Measurements from ENCODE around the gene ARHGAP35. TPM values are rescaled to one million over a fixed set of nuclear protein-coding genes. Genes with fewer than 3 reads are reported as not detected.

Gene ARHGAP35
- total RNA-seq, 1 experiment from 2014 or later: 23.6 TPM

DNA sequence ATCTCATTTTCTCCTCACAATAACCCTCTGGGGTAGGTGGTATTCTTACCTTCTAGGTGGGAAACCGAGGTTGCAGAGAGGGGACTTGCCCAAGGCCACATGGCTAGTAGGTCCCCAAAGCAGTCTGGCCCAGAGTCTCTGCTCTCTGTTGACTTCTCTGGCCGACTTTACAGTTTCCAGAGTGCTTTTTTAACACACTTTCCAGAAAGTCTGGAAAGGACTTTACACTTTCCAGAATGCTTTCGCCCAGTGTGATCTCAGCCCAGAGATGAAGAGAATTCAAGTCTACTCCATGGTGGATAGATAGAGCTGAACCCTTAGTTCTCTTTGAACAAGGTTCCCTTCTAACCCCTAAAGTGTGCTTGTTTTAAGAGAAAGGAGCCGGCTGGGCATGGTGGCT, 12.2 kb downstream of the ARHGAP35 start:
- no peaks in the 10 kb centered on the region for H4K20me1 ChIP-seq (ENCODE audit: low read length)
- H3K27me3 ChIP-seq (ENCODE audit: low read length): no peaks in the 10 kb centered on the region
- H3K4me2 ChIP-seq (ENCODE audit: low read length): no peak overlapping the region
- no peaks in the 10 kb centered on the region for H3K9me2 ChIP-seq (replicated peaks; ENCODE audit: low read length)
- H3K9me3 ChIP-seq (ENCODE audit: low read length): no peaks in the 10 kb centered on the region
- DNase-seq: no peak
- BruUV-seq (replicated peaks): no TSS peak
- H3K4me3 ChIP-seq (ENCODE audit: low read length): no peak overlapping the region
- intact Hi-C loops (cut with micrococcal nuclease): no loop called here
- no peaks in the 10 kb centered on the region for H3F3A ChIP-seq (ENCODE audit: low read length, unreplicated experiment)
- H3K27ac ChIP-seq (ENCODE audit: low read length): no peak overlapping the region
- no peaks in the 10 kb centered on the region for H3K36me3 ChIP-seq (ENCODE audit: low read depth, low read length)
- peaks cover 18% of the 10 kb centered on the region for H3K4me1 ChIP-seq (ENCODE audit: insufficient read depth, low read length)
- peaks cover 90% of the 10 kb centered on the region for H3K79me2 ChIP-seq (ENCODE audit: low read length)
- no peak for TF ChIP-seq EZH2 (IDR thresholded peaks at IDR 0.05; ENCODE audit: low read length, unreplicated experiment)
- POLR2A ChIA-PET (ENCODE audit: unreplicated experiment): no interaction called here
- no peak overlapping the region for H2AFZ ChIP-seq (ENCODE audit: low read length)
- no peak overlapping the region for H3K9ac ChIP-seq (ENCODE audit: low read length)
- CTCF ChIA-PET: no interaction called here
- no peak for ATAC-seq

DNA sequence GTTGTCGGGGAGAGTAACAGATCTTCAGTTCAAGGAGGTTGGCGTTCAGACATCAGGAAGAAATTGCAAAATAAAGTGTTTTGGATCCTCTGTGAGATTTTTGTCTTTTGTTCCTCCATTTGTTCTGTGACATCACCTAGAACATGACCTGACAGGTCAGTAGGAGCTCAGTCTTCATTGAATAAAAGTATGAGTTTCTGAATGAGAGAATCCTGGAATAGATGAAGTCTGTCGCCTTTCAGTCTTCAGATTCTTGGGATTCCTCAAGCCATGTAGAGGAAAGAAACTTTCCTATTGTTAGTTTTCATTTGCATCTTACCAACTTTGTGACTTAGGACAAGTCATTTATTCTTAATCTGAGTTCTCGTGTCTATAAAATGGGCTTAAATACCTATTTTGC, 14.4 kb downstream of the ARHGAP35 start:
- Histone ChIP-seq H3K4me2 (ENCODE audit: low read length) (no peak overlapping the region), H3K4me3 (ENCODE audit: low read length) (no peak overlapping the region), H3K9ac (ENCODE audit: low read length) (no peak overlapping the region), H3K36me3 (ENCODE audit: low read depth, low read length) (no peaks in the 10 kb centered on the region), H4K20me1 (ENCODE audit: low read length) (no peaks in the 10 kb centered on the region), H3K27me3 (ENCODE audit: low read length) (no peaks in the 10 kb centered on the region), H3K4me1 (ENCODE audit: insufficient read depth, low read length) (peaks cover 29% of the 10 kb centered on the region), H3K9me2 (replicated peaks; ENCODE audit: low read length) (no peaks in the 10 kb centered on the region), H3K9me3 (ENCODE audit: low read length) (no peaks in the 10 kb centered on the region), H3F3A (ENCODE audit: low read length, unreplicated experiment) (no peaks in the 10 kb centered on the region), H2AFZ (ENCODE audit: low read length) (no peak overlapping the region), H3K27ac (ENCODE audit: low read length) (no peak overlapping the region), H3K79me2 (ENCODE audit: low read length) (peaks cover 77% of the 10 kb centered on the region)
- ATAC-seq: no peak
- TF ChIP-seq EZH2phosphoT487 (IDR thresholded peaks at IDR 0.05; ENCODE audit: borderline replicate concordance, low read length): no peak
- TF ChIP-seq, protein P1, sequence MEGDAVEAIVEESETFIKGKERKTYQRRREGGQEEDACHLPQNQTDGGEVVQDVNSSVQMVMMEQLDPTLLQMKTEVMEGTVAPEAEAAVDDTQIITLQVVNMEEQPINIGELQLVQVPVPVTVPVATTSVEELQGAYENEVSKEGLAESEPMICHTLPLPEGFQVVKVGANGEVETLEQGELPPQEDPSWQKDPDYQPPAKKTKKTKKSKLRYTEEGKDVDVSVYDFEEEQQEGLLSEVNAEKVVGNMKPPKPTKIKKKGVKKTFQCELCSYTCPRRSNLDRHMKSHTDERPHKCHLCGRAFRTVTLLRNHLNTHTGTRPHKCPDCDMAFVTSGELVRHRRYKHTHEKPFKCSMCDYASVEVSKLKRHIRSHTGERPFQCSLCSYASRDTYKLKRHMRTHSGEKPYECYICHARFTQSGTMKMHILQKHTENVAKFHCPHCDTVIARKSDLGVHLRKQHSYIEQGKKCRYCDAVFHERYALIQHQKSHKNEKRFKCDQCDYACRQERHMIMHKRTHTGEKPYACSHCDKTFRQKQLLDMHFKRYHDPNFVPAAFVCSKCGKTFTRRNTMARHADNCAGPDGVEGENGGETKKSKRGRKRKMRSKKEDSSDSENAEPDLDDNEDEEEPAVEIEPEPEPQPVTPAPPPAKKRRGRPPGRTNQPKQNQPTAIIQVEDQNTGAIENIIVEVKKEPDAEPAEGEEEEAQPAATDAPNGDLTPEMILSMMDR (conservative IDR thresholded peaks at IDR 0.05; ENCODE audit: low read depth, low read length): no peak
- no peak for TF ChIP-seq EZH2 (IDR thresholded peaks at IDR 0.05; ENCODE audit: low read length, unreplicated experiment)
- ChIA-PET CTCF (no interaction called here), POLR2A (ENCODE audit: unreplicated experiment) (no interaction called here)
- no TSS peak for BruUV-seq (replicated peaks)
- no peak for DNase-seq
- intact Hi-C loops (cut with micrococcal nuclease): no loop called here

DNA sequence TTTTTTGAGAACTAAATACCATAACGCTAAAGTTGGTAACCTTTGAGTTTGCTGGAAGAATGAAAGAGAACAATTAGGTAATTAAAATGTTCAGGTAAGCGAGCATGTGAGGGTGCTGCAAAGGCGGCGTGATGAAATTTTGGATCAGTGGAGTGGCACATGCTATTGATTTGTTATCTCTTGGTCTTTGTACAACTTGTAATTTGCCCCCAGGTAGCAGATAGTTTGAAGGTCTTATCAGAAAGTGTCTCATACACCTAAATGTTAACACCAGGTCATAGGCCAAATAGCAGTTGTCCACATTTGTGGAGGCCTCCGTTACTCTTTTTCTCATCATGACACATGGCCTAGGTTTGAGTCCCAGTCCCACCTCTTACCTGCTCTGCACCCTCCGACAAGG, 14.9 kb downstream of the ARHGAP35 start:
- TF ChIP-seq EZH2 (IDR thresholded peaks at IDR 0.05; ENCODE audit: low read length, unreplicated experiment): no peak
- Histone ChIP-seq H3K4me3 (ENCODE audit: low read length) (no peak overlapping the region), H2AFZ (ENCODE audit: low read length) (no peak overlapping the region), H3K9ac (ENCODE audit: low read length) (no peak overlapping the region), H4K20me1 (ENCODE audit: low read length) (no peaks in the 10 kb centered on the region), H3K4me1 (ENCODE audit: insufficient read depth, low read length) (peaks cover 29% of the 10 kb centered on the region), H3K4me2 (ENCODE audit: low read length) (no peak overlapping the region), H3K27me3 (ENCODE audit: low read length) (no peaks in the 10 kb centered on the region), H3K27ac (ENCODE audit: low read length) (no peak overlapping the region), H3K9me3 (ENCODE audit: low read length) (no peaks in the 10 kb centered on the region), H3K9me2 (replicated peaks; ENCODE audit: low read length) (no peaks in the 10 kb centered on the region), H3K36me3 (ENCODE audit: low read depth, low read length) (no peaks in the 10 kb centered on the region), H3K79me2 (ENCODE audit: low read length) (peaks cover 75% of the 10 kb centered on the region), H3F3A (ENCODE audit: low read length, unreplicated experiment) (no peaks in the 10 kb centered on the region)
- POLR2A ChIA-PET (ENCODE audit: unreplicated experiment): no interaction called here
- DNase-seq (no peak), ATAC-seq (no peak)
- intact Hi-C loops (cut with micrococcal nuclease): no loop called here
- BruUV-seq (replicated peaks): TSS peak; percentile 18
- CTCF ChIA-PET: no interaction called here
